HuH-7 (cell line): ENCODE results near the gene PPP1R3C.

Source experiments
- DNase-seq: peaks from one replicate; pipeline ENCODE4 v3.0.0; 2011; ENCODE audit warnings: low spot score

The PPP1R3C gene

GRCh38 chr10:91632671-91633550 is at the start of gene PPP1R3C:
Gene PPP1R3C, minus strand, starts transcription at chr10:91633071. Its CDS starts 102 bp downstream, at chr10:91632969.
- peak; percentile 86 for DNase-seq

GRCh38 chr10:91681361-91682276 is 48.7 kb upstream of the PPP1R3C start:
- DNase-seq = no peak

- no peak for DNase-seq
Measured at GRCh38 chr10:91680487-91680886, 47.6 kb upstream of the PPP1R3C start.

- DNase-seq = no peak
Measured at GRCh38 chr10:91679296-91679695, 46.4 kb upstream of the PPP1R3C start.

GRCh38 chr10:91677911-91678310 is 45.0 kb upstream of the PPP1R3C start:
- DNase-seq = no peak

- no peak for DNase-seq
Measured at GRCh38 chr10:91672021-91672608, 39.2 kb upstream of the PPP1R3C start.

GRCh38 chr10:91668913-91669312 is 36.0 kb upstream of the PPP1R3C start:
- no peak for DNase-seq

GRCh38 chr10:91665842-91666241 is 33.0 kb upstream of the PPP1R3C start:
- no peak for DNase-seq

- DNase-seq = no peak
Measured at GRCh38 chr10:91664426-91664825, 31.6 kb upstream of the PPP1R3C start.

GRCh38 chr10:91662993-91663392 is 30.1 kb upstream of the PPP1R3C start:
- no peak for DNase-seq

GRCh38 chr10:91653219-91653870 is 20.5 kb upstream of the PPP1R3C start:
- no peak for DNase-seq

GRCh38 chr10:91652364-91652763 is 19.5 kb upstream of the PPP1R3C start:
- DNase-seq = no peak

- DNase-seq = no peak
Measured at GRCh38 chr10:91643700-91644099, 10.8 kb upstream of the PPP1R3C start.

GRCh38 chr10:91642831-91643692 is 10.2 kb upstream of the PPP1R3C start:
- DNase-seq = no peak

GRCh38 chr10:91636892-91637291 is 4.0 kb upstream of the PPP1R3C start:
- no peak for DNase-seq

GRCh38 chr10:91635401-91636400 is 2.8 kb upstream of the PPP1R3C start:
- peak; percentile 52 for DNase-seq

GRCh38 chr10:91634898-91635297 is 2.0 kb upstream of the PPP1R3C start:
- DNase-seq = no peak

- no peak for DNase-seq
Measured at GRCh38 chr10:91634246-91634645, 1.4 kb upstream of the PPP1R3C start.

- no peak for DNase-seq
Measured at GRCh38 chr10:91630625-91631024, 2.2 kb downstream of the PPP1R3C start.
